ENCODE results near the gene ABCA6.

The ABCA6 gene

GRCh38 chr17:69047368-69048263 lies 94.1 kb downstream of the ABCA6 start:
- H3K79me2 ChIP-seq (ENCODE audit: low read length) = no peaks in the 10 kb centered on the region
- no peaks in the 10 kb centered on the region for H3K9me3 ChIP-seq (ENCODE audit: insufficient read depth, low read length)
- H3K4me1 ChIP-seq (ENCODE audit: low read length) = no peaks in the 10 kb centered on the region
- H3K36me3 ChIP-seq (replicated peaks; ENCODE audit: low read depth, low read length) = no peaks in the 10 kb centered on the region
- H3K9ac ChIP-seq (ENCODE audit: low read length) = no peak overlapping the region
- no peaks in the 10 kb centered on the region for H3K27me3 ChIP-seq (ENCODE audit: low read depth, low read length)
- TF ChIP-seq CTCF (IDR thresholded peaks at IDR 0.05; ENCODE audit: low read depth, low read length) (no peak), EZH2phosphoT487 (IDR thresholded peaks at IDR 0.05; ENCODE audit: low read depth) (no peak)
- no peak overlapping the region for H3K4me3 ChIP-seq (ENCODE audit: low read length)
- H4K20me1 ChIP-seq (ENCODE audit: insufficient read depth, low read length) = no peaks in the 10 kb centered on the region
- no peak overlapping the region for H2AFZ ChIP-seq (ENCODE audit: low read depth, low read length)
- H3K4me2 ChIP-seq (ENCODE audit: low read length) = no peak overlapping the region
- H3K27ac ChIP-seq (ENCODE audit: low read length) = no peak overlapping the region

- Histone ChIP-seq H2AFZ (ENCODE audit: low read depth, low read length) (no peak overlapping the region), H3K4me1 (ENCODE audit: low read length) (no peaks in the 10 kb centered on the region), H3K9ac (ENCODE audit: low read length) (no peak overlapping the region), H3K27ac (ENCODE audit: low read length) (no peak overlapping the region), H3K36me3 (replicated peaks; ENCODE audit: low read depth, low read length) (no peaks in the 10 kb centered on the region), H3K9me3 (ENCODE audit: insufficient read depth, low read length) (no peaks in the 10 kb centered on the region), H4K20me1 (ENCODE audit: insufficient read depth, low read length) (no peaks in the 10 kb centered on the region), H3K27me3 (ENCODE audit: low read depth, low read length) (no peaks in the 10 kb centered on the region), H3K4me3 (ENCODE audit: low read length) (no peak overlapping the region), H3K4me2 (ENCODE audit: low read length) (no peak overlapping the region), H3K79me2 (ENCODE audit: low read length) (no peaks in the 10 kb centered on the region)
- TF ChIP-seq EZH2phosphoT487 (IDR thresholded peaks at IDR 0.05; ENCODE audit: low read depth) = no peak
- no peak for TF ChIP-seq CTCF (IDR thresholded peaks at IDR 0.05; ENCODE audit: low read depth, low read length)
Observed at GRCh38 chr17:69046121-69046807, 95.4 kb downstream of the ABCA6 start.

- no peaks in the 10 kb centered on the region for H3K9me3 ChIP-seq (ENCODE audit: insufficient read depth, low read length)
- H3K27ac ChIP-seq (ENCODE audit: low read length) = no peak overlapping the region
- no peaks in the 10 kb centered on the region for H3K27me3 ChIP-seq (ENCODE audit: low read depth, low read length)
- H3K79me2 ChIP-seq (ENCODE audit: low read length) = no peaks in the 10 kb centered on the region
- no peak overlapping the region for H3K4me2 ChIP-seq (ENCODE audit: low read length)
- H4K20me1 ChIP-seq (ENCODE audit: insufficient read depth, low read length) = no peaks in the 10 kb centered on the region
- no peaks in the 10 kb centered on the region for H3K4me1 ChIP-seq (ENCODE audit: low read length)
- H3K9ac ChIP-seq (ENCODE audit: low read length) = no peak overlapping the region
- no peak overlapping the region for H2AFZ ChIP-seq (ENCODE audit: low read depth, low read length)
- H3K4me3 ChIP-seq (ENCODE audit: low read length) = no peak overlapping the region
- no peaks in the 10 kb centered on the region for H3K36me3 ChIP-seq (replicated peaks; ENCODE audit: low read depth, low read length)
- no peak for TF ChIP-seq EZH2phosphoT487 (IDR thresholded peaks at IDR 0.05; ENCODE audit: low read depth)
- TF ChIP-seq CTCF (IDR thresholded peaks at IDR 0.05; ENCODE audit: low read depth, low read length) = no peak
Observed at GRCh38 chr17:69045646-69046045, 96.0 kb downstream of the ABCA6 start.

GRCh38 chr17:69044371-69044770 lies 97.3 kb downstream of the ABCA6 start:
- no peaks in the 10 kb centered on the region for H3K27me3 ChIP-seq (ENCODE audit: low read depth, low read length)
- no peak for TF ChIP-seq CTCF (IDR thresholded peaks at IDR 0.05; ENCODE audit: low read depth, low read length)
- TF ChIP-seq EZH2phosphoT487 (IDR thresholded peaks at IDR 0.05; ENCODE audit: low read depth) = no peak
- no peaks in the 10 kb centered on the region for H3K9me3 ChIP-seq (ENCODE audit: insufficient read depth, low read length)
- no peaks in the 10 kb centered on the region for H4K20me1 ChIP-seq (ENCODE audit: insufficient read depth, low read length)
- no peak overlapping the region for H2AFZ ChIP-seq (ENCODE audit: low read depth, low read length)
- H3K36me3 ChIP-seq (replicated peaks; ENCODE audit: low read depth, low read length) = no peaks in the 10 kb centered on the region
- no peaks in the 10 kb centered on the region for H3K4me1 ChIP-seq (ENCODE audit: low read length)
- H3K4me3 ChIP-seq (ENCODE audit: low read length) = no peak overlapping the region
- no peak overlapping the region for H3K4me2 ChIP-seq (ENCODE audit: low read length)
- H3K9ac ChIP-seq (ENCODE audit: low read length) = no peak overlapping the region
- H3K27ac ChIP-seq (ENCODE audit: low read length) = no peak overlapping the region
- H3K79me2 ChIP-seq (ENCODE audit: low read length) = no peaks in the 10 kb centered on the region
